Neural progenitor cell (in vitro differentiated cells): ENCODE results near the gene SEC24A. TPM values are rescaled to one million over a fixed set of nuclear protein-coding genes. Genes with fewer than 3 reads are reported as not detected.
"Not testable (repeated sequence)": the region's sequence is repeated elsewhere in the genome, so short reads cannot be mapped to it uniquely, and the experiment has no call there.

Experiments
- DNase-seq: peaks from one replicate; pipeline ENCODE4 v3.0.0-alpha.2; 2016; ENCODE audit warnings: low spot score
- H2AFZ ChIP-seq: fragments of 200-600 bp; sonication (generic); replicated peaks from 2 replicates; pipeline ENCODE4 v1.6.1; 2016; ENCODE audit warnings: antibody characterized with exemption
- H3F3A ChIP-seq: fragments of 200-600 bp; sonication (generic); 2 replicates; pipeline ENCODE4 v1.6.1; 2016; ENCODE audit warnings: antibody characterized with exemption, low read depth
- H3K27ac ChIP-seq: fragments of 200-600 bp; sonication (generic); 2 replicates; pipeline ENCODE4 v1.5.1; 2016; ENCODE audit warnings: mild to moderate bottlenecking
- H3K27me3 ChIP-seq: fragments of 200-600 bp; sonication (generic); 2 replicates; pipeline ENCODE4 v1.6.1; 2016; ENCODE audit warnings: mild to moderate bottlenecking, moderate library complexity
- H3K36me3 ChIP-seq: fragments of 200-600 bp; sonication (generic); 2 replicates; pipeline ENCODE4 v1.5.1; 2016
- H3K4me1 ChIP-seq: fragments of 200-600 bp; sonication (generic); 2 replicates; pipeline ENCODE4 v1.6.1; 2016; ENCODE audit warnings: mixed run types
- H3K4me2 ChIP-seq: fragments of 200-600 bp; sonication (generic); 2 replicates; pipeline ENCODE4 v1.6.1; 2016
- H3K4me3 ChIP-seq: fragments of 200-600 bp; sonication (generic); 2 replicates; pipeline ENCODE4 v1.5.1; 2016
- H3K79me2 ChIP-seq: fragments of 200-600 bp; sonication (generic); 2 replicates; pipeline ENCODE4 v1.6.1; 2016; ENCODE audit warnings: low read depth
- H3K9ac ChIP-seq: fragments of 200-600 bp; sonication (generic); 2 replicates; pipeline ENCODE4 v1.6.1; 2016
- H3K9me3 ChIP-seq: fragments of 200-600 bp; sonication (generic); 2 replicates; pipeline ENCODE4 v1.5.1; 2016; ENCODE audit warnings: low read depth
- H4K20me1 ChIP-seq: fragments of 200-600 bp; sonication (generic); 2 replicates; pipeline ENCODE4 v1.6.1; 2016; ENCODE audit warnings: low read depth
- H3K27ac Mint-ChIP-seq: 3 replicates; pipeline ENCODE4 v1.8.0; 2021; ENCODE audit warnings: mixed read lengths
- H3K27me3 Mint-ChIP-seq: 2 replicates; pipeline ENCODE4 v1.8.0; 2022; ENCODE audit warnings: low read depth, mild to moderate bottlenecking, inconsistent platforms, moderate library complexity, mixed read lengths; ENCODE audit not compliant: insufficient read depth
- H3K36me3 Mint-ChIP-seq: 3 replicates; pipeline ENCODE4 v1.8.0; 2021; ENCODE audit warnings: mixed read lengths
- H3K4me1 Mint-ChIP-seq: 3 replicates; pipeline ENCODE4 v1.8.0; 2021; ENCODE audit warnings: mixed read lengths
- H3K4me3 Mint-ChIP-seq: 3 replicates; pipeline ENCODE4 v1.8.0; 2021; ENCODE audit warnings: mild to moderate bottlenecking, moderate library complexity, mixed read lengths
- H3K9me3 Mint-ChIP-seq: 3 replicates; pipeline ENCODE4 v1.8.0; 2020; ENCODE audit warnings: mixed read lengths
- EZH2 ChIP-seq: fragments of 200-600 bp; sonication (generic); IDR thresholded peaks from 2 replicates; pipeline ENCODE4 v1.6.1; 2017; ENCODE audit warnings: antibody characterized with exemption, mild to moderate bottlenecking, moderate library complexity
- EZH2phosphoT487 ChIP-seq: fragments of 200-600 bp; sonication (generic); IDR thresholded peaks from 2 replicates; pipeline ENCODE4 v1.6.1; 2017; ENCODE audit warnings: antibody characterized with exemption
- total RNA-seq: library from RNA; depleted of rRNA; stranded (reverse); fragments of >200 nt; gene quantifications from 2 replicates; pipeline ENCODE4 v1.2.3, GENCODE V29; 2015; ENCODE audit warnings: low replicate concordance
- TF ChIP-seq, protein P1 (sequence below): fragments of 200-600 bp; sonication (generic); IDR thresholded peaks from 2 replicates; pipeline ENCODE4 v1.5.1; 2017; ENCODE audit warnings: antibody characterized with exemption, mild to moderate bottlenecking

Gene SEC24A
- total RNA-seq = 12.7 and 14.3 TPM in 2 replicates

DNA sequence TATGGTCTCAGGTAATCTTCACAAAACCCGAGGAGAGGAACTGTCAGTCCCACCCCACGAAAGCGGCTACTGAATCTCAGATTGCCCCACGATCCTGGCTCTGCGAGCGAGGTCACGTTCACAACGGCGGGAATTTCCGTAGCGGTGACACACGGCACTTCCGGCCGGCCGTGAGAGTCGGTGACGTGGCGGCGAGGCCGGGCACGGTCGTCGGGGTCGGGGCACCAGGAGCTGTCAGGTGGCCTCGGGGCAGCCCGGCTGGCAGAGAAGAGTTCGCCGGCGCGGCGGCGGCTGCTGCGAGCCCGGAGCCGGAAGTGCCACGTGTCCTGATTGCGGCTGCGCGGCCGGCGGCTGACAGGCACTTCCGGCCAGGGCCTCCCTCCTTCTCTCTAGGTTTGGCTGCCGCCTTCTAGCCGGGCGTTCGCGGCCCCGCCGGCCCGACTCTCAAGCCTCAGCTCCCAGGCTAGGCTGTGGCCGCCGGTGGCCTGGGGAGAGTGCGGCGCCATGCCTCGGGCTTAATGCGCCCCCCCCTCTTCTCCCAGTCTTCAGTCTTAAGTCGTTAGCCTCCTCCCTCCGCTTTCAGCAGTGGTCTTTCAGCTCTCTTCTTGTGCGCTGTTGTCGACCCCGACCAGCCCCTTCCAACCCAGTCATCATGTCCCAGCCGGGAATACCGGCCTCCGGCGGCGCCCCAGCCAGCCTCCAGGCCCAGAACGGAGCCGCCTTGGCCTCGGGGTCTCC is at the start of gene SEC24A:
SEC24A (plus strand) TSS at position 361 of the 738 bp plus-strand sequence; CDS start at position 653, 292 bp downstream.
- peaks cover 2% of the 10 kb centered on the region for H3K36me3 Mint-ChIP-seq
- TF ChIP-seq EZH2 (peak; percentile 48), EZH2phosphoT487 (no peak)
- TF ChIP-seq, protein P1, sequence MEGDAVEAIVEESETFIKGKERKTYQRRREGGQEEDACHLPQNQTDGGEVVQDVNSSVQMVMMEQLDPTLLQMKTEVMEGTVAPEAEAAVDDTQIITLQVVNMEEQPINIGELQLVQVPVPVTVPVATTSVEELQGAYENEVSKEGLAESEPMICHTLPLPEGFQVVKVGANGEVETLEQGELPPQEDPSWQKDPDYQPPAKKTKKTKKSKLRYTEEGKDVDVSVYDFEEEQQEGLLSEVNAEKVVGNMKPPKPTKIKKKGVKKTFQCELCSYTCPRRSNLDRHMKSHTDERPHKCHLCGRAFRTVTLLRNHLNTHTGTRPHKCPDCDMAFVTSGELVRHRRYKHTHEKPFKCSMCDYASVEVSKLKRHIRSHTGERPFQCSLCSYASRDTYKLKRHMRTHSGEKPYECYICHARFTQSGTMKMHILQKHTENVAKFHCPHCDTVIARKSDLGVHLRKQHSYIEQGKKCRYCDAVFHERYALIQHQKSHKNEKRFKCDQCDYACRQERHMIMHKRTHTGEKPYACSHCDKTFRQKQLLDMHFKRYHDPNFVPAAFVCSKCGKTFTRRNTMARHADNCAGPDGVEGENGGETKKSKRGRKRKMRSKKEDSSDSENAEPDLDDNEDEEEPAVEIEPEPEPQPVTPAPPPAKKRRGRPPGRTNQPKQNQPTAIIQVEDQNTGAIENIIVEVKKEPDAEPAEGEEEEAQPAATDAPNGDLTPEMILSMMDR = no peak
- H3K4me1 Mint-ChIP-seq = peaks cover 18% of the 10 kb centered on the region
- Histone ChIP-seq H3F3A (peaks cover 14% of the 10 kb centered on the region), H3K9ac (peak within 1 kb of the TSS; percentile 83), H3K4me1 (peaks cover 9% of the 10 kb centered on the region), H3K4me3 (peak within 1 kb of the TSS; percentile 95), H3K36me3 (no peaks in the 10 kb centered on the region), H3K4me2 (peak within 1 kb of the TSS; percentile 77), H3K79me2 (peaks cover 48% of the 10 kb centered on the region), H3K9me3 (no peaks in the 10 kb centered on the region), H3K27me3 (no peaks in the 10 kb centered on the region), H2AFZ (peak within 1 kb of the TSS; percentile 68), H4K20me1 (peaks cover 6% of the 10 kb centered on the region), H3K27ac (peak within 1 kb of the TSS; percentile 5)
- H3K27ac Mint-ChIP-seq = peak within 1 kb of the TSS; percentile 97
- H3K4me3 Mint-ChIP-seq = peak within 1 kb of the TSS; percentile 99
- H3K9me3 Mint-ChIP-seq = no peaks in the 10 kb centered on the region
- peaks cover 4% of the 10 kb centered on the region for H3K27me3 Mint-ChIP-seq
- DNase-seq = peak; percentile 94

DNA sequence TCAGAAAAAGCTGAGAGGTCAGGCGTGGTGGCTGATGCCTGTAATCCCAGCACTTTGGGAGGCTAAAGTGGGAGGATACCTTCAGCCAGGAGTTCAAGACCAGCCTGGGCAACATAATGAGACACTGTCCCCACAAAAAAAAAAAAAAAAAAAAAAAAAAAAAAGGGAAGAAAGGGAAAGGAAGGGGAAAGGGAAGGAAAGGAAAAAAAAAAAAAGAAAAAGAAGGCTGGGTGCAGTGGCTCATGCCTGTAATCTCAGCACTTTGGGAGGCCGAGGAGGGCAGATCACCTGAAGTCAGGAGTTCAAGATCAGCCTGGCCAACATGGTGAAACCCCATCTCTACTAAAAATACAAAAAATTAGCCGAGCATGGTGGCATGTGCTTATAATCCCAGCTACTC is 48.8 kb upstream of the SEC24A start:
- not testable (repeated sequence) for H3K4me1 ChIP-seq, H3K27me3 ChIP-seq, H3K27me3 Mint-ChIP-seq, H3K9me3 ChIP-seq, H2AFZ ChIP-seq, H3K9me3 Mint-ChIP-seq, H3K4me3 ChIP-seq, H3K36me3 Mint-ChIP-seq, H3K79me2 ChIP-seq, H3K4me1 Mint-ChIP-seq, H3K4me3 Mint-ChIP-seq, H3F3A ChIP-seq, H3K27ac Mint-ChIP-seq, DNase-seq, H4K20me1 ChIP-seq, H3K36me3 ChIP-seq, H3K4me2 ChIP-seq, H3K27ac ChIP-seq, H3K9ac ChIP-seq

DNA sequence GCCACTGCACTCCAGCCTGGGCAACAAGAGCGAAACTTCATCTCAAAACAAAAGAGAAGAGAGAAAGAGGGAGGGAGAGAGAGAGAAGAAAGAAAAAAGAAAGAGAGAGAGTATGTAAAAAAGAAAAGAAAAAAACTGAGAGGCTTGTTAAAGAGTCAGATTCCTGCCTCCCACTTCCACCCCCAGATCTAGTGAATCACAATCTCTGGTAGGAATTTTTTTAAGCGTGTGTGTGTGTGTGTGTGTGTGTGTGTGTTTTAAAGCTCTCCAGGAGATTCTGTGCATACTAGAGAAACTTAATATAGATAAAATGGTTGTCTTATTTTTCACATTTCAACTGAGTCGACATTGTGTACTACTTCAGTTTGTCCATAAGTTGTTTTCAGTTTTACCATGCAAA is 48.0 kb upstream of the SEC24A start:
- H4K20me1 ChIP-seq = no peaks in the 10 kb centered on the region
- Mint-ChIP-seq H3K9me3 (no peaks in the 10 kb centered on the region), H3K27ac (no peak overlapping the region), H3K4me3 (no peak overlapping the region), H3K27me3 (no peaks in the 10 kb centered on the region), H3K4me1 (no peaks in the 10 kb centered on the region), H3K36me3 (peaks cover under 1% of the 10 kb centered on the region)
- no peak overlapping the region for H2AFZ ChIP-seq
- no peaks in the 10 kb centered on the region for H3K36me3 ChIP-seq
- H3F3A ChIP-seq = peaks cover 7% of the 10 kb centered on the region
- no peaks in the 10 kb centered on the region for H3K27me3 ChIP-seq
- H3K4me1 ChIP-seq = peaks cover 6% of the 10 kb centered on the region
- H3K9ac ChIP-seq = no peak overlapping the region
- TF ChIP-seq EZH2phosphoT487 (no peak), EZH2 (no peak)
- TF ChIP-seq, protein P1 = no peak
- DNase-seq = no peak
- H3K9me3 ChIP-seq = no peaks in the 10 kb centered on the region
- H3K79me2 ChIP-seq = no peaks in the 10 kb centered on the region
- no peak overlapping the region for H3K4me2 ChIP-seq
- H3K27ac ChIP-seq = no peak overlapping the region
- H3K4me3 ChIP-seq = no peak overlapping the region

DNA sequence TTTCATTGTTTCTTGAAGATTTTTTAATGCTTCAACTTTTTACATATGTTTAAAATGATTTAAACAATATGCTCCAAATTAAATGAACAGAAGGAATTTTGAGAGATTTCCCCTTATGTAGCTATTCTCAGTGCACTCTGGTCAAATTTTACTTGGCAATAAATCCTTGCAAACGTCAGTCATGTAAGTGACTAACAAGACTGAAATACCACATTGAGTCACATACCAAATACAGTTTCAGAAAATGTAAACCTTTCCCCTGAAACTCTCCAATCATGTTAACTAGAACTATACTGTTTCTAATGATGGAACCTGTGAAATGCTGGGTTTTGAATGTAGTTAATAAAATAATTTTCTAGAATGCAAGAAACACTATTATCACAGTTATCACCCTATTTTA is 45.5 kb upstream of the SEC24A start:
- H3K79me2 ChIP-seq = no peaks in the 10 kb centered on the region
- H3K27ac Mint-ChIP-seq = no peak overlapping the region
- H3K27me3 ChIP-seq = no peaks in the 10 kb centered on the region
- H3K36me3 Mint-ChIP-seq = peaks cover 8% of the 10 kb centered on the region
- H2AFZ ChIP-seq = no peak overlapping the region
- H3K36me3 ChIP-seq = peaks cover 9% of the 10 kb centered on the region
- no peaks in the 10 kb centered on the region for H3K4me1 ChIP-seq
- H3K4me3 ChIP-seq = no peak overlapping the region
- H3K4me3 Mint-ChIP-seq = no peak overlapping the region
- no peaks in the 10 kb centered on the region for H3K27me3 Mint-ChIP-seq
- TF ChIP-seq EZH2phosphoT487 (no peak), EZH2 (no peak)
- TF ChIP-seq, protein P1 = no peak
- no peak overlapping the region for H3K27ac ChIP-seq
- no peak overlapping the region for H3K9ac ChIP-seq
- no peaks in the 10 kb centered on the region for H3K9me3 Mint-ChIP-seq
- H3K4me2 ChIP-seq = no peak overlapping the region
- H4K20me1 ChIP-seq = no peaks in the 10 kb centered on the region
- no peaks in the 10 kb centered on the region for H3K9me3 ChIP-seq
- H3K4me1 Mint-ChIP-seq = no peaks in the 10 kb centered on the region
- peaks cover 7% of the 10 kb centered on the region for H3F3A ChIP-seq
- DNase-seq = no peak
